ENCODE results near the gene NTHL1. TPM values are rescaled to one million over a fixed set of nuclear protein-coding genes. Genes with fewer than 3 reads are reported as not detected.

The NTHL1 gene
- total and polyA plus RNA-seq, 9 of the 15 experiments (the other 6 are each of a cell fraction or from before 2014, with no cell fraction given), result 1.1 to 58.8 (median 17.6) TPM

GRCh38 chr16:2003827-2004641 is 43.6 kb downstream of the NTHL1 start (continued):
- TF ChIP-seq MTA1 (IDR thresholded peaks at IDR 0.05; ENCODE audit: borderline replicate concordance) (no peak), SUPT5H (IDR thresholded peaks at IDR 0.05) (peak; percentile 29; the same call in 1 of the 2 replicates), MBD1 (CRISPR knock-in tag; IDR thresholded peaks at IDR 0.05) (no peak), ZBTB49 (CRISPR knock-in tag; IDR thresholded peaks at IDR 0.05; ENCODE audit: borderline replicate concordance) (no peak), DPF2 (IDR thresholded peaks at IDR 0.05) (no peak), TARDBP (IDR thresholded peaks at IDR 0.05) (no peak), LCOR (CRISPR knock-in tag; IDR thresholded peaks at IDR 0.05) (no peak), CBFA2T2 (conservative IDR thresholded peaks at IDR 0.05) (no peak; the same call in 1 of the 2 replicates), CTCF (IDR thresholded peaks at IDR 0.05 in 2 of 3, conservative IDR thresholded peaks at IDR 0.05 in 1 of 3; ENCODE audit: insufficient read depth in 2 of 3, low read depth in 1 of 3, low read length in 3 of 3) (peak; percentile 96 to 99 (median 99)), ZNF695 (CRISPR knock-in tag; IDR thresholded peaks at IDR 0.05) (no peak), ZNF184 (CRISPR knock-in tag; IDR thresholded peaks at IDR 0.05) (no peak), KHSRP (IDR thresholded peaks at IDR 0.05) (no peak), JUND (IDR thresholded peaks at IDR 0.05; ENCODE audit: borderline replicate concordance, low read depth, low read length) (peak; percentile 49; the same call in 1 of the 2 replicates), JUND (tag; IDR thresholded peaks at IDR 0.05; ENCODE audit: borderline replicate concordance, low read depth, low read length) (no peak; the same call in 2 of the 3 replicates), HDAC6 (IDR thresholded peaks at IDR 0.05; ENCODE audit: low read depth, low read length) (no peak), PCBP2 (IDR thresholded peaks at IDR 0.05; ENCODE audit: low read depth, low read length, poor library complexity, severe bottlenecking) (no peak), NR2F6 (CRISPR knock-in tag; IDR thresholded peaks at IDR 0.05) (no peak), EHMT2 (IDR thresholded peaks at IDR 0.05) (no peak)
- TF ChIP-seq, protein P1, sequence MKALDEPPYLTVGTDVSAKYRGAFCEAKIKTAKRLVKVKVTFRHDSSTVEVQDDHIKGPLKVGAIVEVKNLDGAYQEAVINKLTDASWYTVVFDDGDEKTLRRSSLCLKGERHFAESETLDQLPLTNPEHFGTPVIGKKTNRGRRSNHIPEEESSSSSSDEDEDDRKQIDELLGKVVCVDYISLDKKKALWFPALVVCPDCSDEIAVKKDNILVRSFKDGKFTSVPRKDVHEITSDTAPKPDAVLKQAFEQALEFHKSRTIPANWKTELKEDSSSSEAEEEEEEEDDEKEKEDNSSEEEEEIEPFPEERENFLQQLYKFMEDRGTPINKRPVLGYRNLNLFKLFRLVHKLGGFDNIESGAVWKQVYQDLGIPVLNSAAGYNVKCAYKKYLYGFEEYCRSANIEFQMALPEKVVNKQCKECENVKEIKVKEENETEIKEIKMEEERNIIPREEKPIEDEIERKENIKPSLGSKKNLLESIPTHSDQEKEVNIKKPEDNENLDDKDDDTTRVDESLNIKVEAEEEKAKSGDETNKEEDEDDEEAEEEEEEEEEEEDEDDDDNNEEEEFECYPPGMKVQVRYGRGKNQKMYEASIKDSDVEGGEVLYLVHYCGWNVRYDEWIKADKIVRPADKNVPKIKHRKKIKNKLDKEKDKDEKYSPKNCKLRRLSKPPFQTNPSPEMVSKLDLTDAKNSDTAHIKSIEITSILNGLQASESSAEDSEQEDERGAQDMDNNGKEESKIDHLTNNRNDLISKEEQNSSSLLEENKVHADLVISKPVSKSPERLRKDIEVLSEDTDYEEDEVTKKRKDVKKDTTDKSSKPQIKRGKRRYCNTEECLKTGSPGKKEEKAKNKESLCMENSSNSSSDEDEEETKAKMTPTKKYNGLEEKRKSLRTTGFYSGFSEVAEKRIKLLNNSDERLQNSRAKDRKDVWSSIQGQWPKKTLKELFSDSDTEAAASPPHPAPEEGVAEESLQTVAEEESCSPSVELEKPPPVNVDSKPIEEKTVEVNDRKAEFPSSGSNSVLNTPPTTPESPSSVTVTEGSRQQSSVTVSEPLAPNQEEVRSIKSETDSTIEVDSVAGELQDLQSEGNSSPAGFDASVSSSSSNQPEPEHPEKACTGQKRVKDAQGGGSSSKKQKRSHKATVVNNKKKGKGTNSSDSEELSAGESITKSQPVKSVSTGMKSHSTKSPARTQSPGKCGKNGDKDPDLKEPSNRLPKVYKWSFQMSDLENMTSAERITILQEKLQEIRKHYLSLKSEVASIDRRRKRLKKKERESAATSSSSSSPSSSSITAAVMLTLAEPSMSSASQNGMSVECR (CRISPR knock-in tag; IDR thresholded peaks at IDR 0.05), result peak; percentile 96

Measured in K562 (cell line).